Endothelial cell (in vitro differentiated cells): ENCODE data around the gene SCIN. TPM values are rescaled to one million over a fixed set of nuclear protein-coding genes. Genes with fewer than 3 reads are reported as not detected.

ENCODE experiments used
- DNase-seq: peaks from one replicate; pipeline ENCODE4 v3.0.0; 2021; ENCODE audit warnings: low spot score
- H3K27ac Mint-ChIP-seq: one replicate; pipeline ENCODE4 v1.8.0; 2021; ENCODE audit warnings: mixed read lengths, inconsistent platforms; ENCODE audit not compliant: unreplicated experiment
- H3K27me3 Mint-ChIP-seq: one replicate; pipeline ENCODE4 v1.8.0; 2021; ENCODE audit warnings: mild to moderate bottlenecking, moderate library complexity, mixed read lengths, inconsistent platforms; ENCODE audit not compliant: unreplicated experiment
- H3K36me3 Mint-ChIP-seq: one replicate; pipeline ENCODE4 v1.8.0; 2021; ENCODE audit warnings: mild to moderate bottlenecking, low read depth, mixed read lengths, inconsistent platforms; ENCODE audit not compliant: unreplicated experiment
- H3K4me1 Mint-ChIP-seq: one replicate; pipeline ENCODE4 v1.8.0; 2021; ENCODE audit warnings: mild to moderate bottlenecking, mixed read lengths, inconsistent platforms; ENCODE audit not compliant: unreplicated experiment
- H3K4me3 Mint-ChIP-seq: one replicate; pipeline ENCODE4 v1.8.0; 2021; ENCODE audit warnings: mild to moderate bottlenecking, mixed read lengths, inconsistent platforms; ENCODE audit not compliant: unreplicated experiment
- H3K9me3 Mint-ChIP-seq: one replicate; pipeline ENCODE4 v1.8.0; 2021; ENCODE audit warnings: mixed read lengths, inconsistent platforms; ENCODE audit not compliant: unreplicated experiment
- CTCF ChIP-seq: fragments of 200-600 bp; sonication (generic); IDR thresholded peaks from one replicate; pipeline ENCODE4 v1.5.0; 2021; ENCODE audit warnings: antibody characterized with exemption; ENCODE audit not compliant: unreplicated experiment
- total RNA-seq: library from RNA; stranded (reverse); fragmentation: NEBNext Ultra II Directional; extraction: Animal tissue kit (Norgen Biotek cat#: 25700); gene quantifications from one replicate; pipeline ENCODE4 v1.2.1, GENCODE V29; 2021; ENCODE audit not compliant: unreplicated experiment

Gene SCIN
- total RNA-seq, 1 donor from 2014 or later = 8.2 TPM

- TF ChIP-seq CTCF = no peak
- no peaks in the 10 kb centered on the region for H3K27me3 Mint-ChIP-seq
- no peak for DNase-seq
- H3K36me3 Mint-ChIP-seq = no peaks in the 10 kb centered on the region
- no peaks in the 10 kb centered on the region for H3K4me1 Mint-ChIP-seq
- H3K4me3 Mint-ChIP-seq = no peak overlapping the region
- no peaks in the 10 kb centered on the region for H3K9me3 Mint-ChIP-seq
- no peak overlapping the region for H3K27ac Mint-ChIP-seq
These were observed 63.1 kb downstream of the SCIN start for GRCh38 chr7:12633582-12633981.

- Mint-ChIP-seq H3K9me3 (no peaks in the 10 kb centered on the region), H3K27ac (no peak overlapping the region), H3K27me3 (no peaks in the 10 kb centered on the region), H3K4me1 (no peaks in the 10 kb centered on the region), H3K4me3 (no peak overlapping the region), H3K36me3 (no peaks in the 10 kb centered on the region)
- no peak for TF ChIP-seq CTCF
- no peak for DNase-seq
These were observed 65.3 kb downstream of the SCIN start for GRCh38 chr7:12635830-12636229.

GRCh38 chr7:12637328-12637727 is 66.8 kb downstream of the SCIN start:
- no peak for TF ChIP-seq CTCF
- no peaks in the 10 kb centered on the region for H3K9me3 Mint-ChIP-seq
- H3K4me1 Mint-ChIP-seq = no peaks in the 10 kb centered on the region
- H3K4me3 Mint-ChIP-seq = no peak overlapping the region
- no peak for DNase-seq
- no peak overlapping the region for H3K27ac Mint-ChIP-seq
- H3K36me3 Mint-ChIP-seq = no peaks in the 10 kb centered on the region
- no peaks in the 10 kb centered on the region for H3K27me3 Mint-ChIP-seq

GRCh38 chr7:12637819-12638592 is 67.5 kb downstream of the SCIN start:
- no peak overlapping the region for H3K27ac Mint-ChIP-seq
- H3K9me3 Mint-ChIP-seq = no peaks in the 10 kb centered on the region
- H3K4me3 Mint-ChIP-seq = no peak overlapping the region

More at GRCh38 chr7:12637819-12638592, 67.5 kb downstream of the SCIN start:
- H3K27me3 Mint-ChIP-seq = no peaks in the 10 kb centered on the region
- H3K4me1 Mint-ChIP-seq = no peaks in the 10 kb centered on the region
- no peaks in the 10 kb centered on the region for H3K36me3 Mint-ChIP-seq
- no peak for DNase-seq
- no peak for TF ChIP-seq CTCF
